ENCODE data around the gene GALNT10.
A peak's percentile ranks its signal among the peaks of the same experiment; 100 is the strongest.

GALNT10 gene

GRCh38 chr5:154342963-154343362 lies 152.4 kb downstream of the GALNT10 start:
- TF ChIP-seq GATA2 (IDR thresholded peaks at IDR 0.05; ENCODE audit: low read depth, low read length): no peak

- TF ChIP-seq GATA2 (IDR thresholded peaks at IDR 0.05; ENCODE audit: low read depth, low read length) (no peak), GATA3 (IDR thresholded peaks at IDR 0.05; ENCODE audit: low read depth, low read length) (no peak)
Observed at GRCh38 chr5:154344461-154344860, 153.9 kb downstream of the GALNT10 start.

DNA sequence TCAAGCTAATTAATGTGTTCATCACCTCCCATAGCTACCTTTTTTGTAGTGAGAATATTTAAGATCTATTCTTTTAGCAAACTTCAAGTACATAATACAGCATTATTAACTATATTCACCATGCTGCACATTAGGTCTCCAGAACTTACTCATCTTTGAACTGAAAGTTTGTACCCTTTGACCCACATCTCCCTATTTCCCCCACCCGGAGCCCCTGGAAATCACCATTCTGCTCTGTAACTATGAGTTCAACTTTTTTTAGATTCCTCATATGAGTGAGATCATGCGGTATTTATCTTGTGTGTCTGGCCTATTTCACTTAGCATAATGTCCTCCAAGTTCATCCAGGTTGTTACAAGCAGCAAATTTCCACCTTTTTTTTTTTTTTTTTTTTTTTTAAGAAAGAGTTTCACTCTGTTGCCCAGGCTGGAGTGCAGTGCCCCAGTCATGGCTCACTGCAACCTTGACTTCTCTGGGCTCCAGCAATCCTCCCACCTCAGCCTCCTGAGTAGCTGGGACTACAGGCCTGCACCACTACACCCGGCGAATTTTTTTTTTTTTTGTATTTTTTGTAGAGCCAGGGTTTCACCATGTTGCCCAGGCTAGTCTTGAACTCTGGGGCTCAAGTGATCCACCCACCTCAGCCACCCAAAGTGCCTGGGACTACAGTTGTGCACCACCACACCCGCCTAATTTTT lies 154.9 kb downstream of the GALNT10 start:
- TF ChIP-seq GATA2 (IDR thresholded peaks at IDR 0.05; ENCODE audit: low read depth, low read length) (no peak), GATA3 (IDR thresholded peaks at IDR 0.05; ENCODE audit: low read depth, low read length) (no peak)

DNA sequence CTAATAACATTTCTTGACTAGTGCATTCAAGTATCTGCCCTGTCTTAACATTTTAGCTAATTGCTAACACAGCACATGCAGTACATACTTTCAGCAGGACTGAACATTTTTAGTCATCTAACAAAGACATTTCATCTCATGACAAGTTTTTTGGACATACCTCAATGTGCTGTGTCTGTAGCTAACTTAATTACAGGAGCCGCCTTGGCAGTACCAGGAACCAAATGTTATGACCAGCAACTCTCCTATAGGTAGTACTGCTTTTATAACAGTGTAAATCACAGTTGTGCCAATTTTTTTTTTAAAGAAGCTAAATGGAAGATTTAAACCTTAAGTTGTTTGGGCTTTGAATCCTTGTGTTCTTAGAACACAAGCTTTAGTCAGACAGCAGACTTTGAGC lies 155.9 kb downstream of the GALNT10 start:
- TF ChIP-seq GATA2 (IDR thresholded peaks at IDR 0.05; ENCODE audit: low read depth, low read length) (no peak), GATA3 (IDR thresholded peaks at IDR 0.05; ENCODE audit: low read depth, low read length) (no peak)

DNA sequence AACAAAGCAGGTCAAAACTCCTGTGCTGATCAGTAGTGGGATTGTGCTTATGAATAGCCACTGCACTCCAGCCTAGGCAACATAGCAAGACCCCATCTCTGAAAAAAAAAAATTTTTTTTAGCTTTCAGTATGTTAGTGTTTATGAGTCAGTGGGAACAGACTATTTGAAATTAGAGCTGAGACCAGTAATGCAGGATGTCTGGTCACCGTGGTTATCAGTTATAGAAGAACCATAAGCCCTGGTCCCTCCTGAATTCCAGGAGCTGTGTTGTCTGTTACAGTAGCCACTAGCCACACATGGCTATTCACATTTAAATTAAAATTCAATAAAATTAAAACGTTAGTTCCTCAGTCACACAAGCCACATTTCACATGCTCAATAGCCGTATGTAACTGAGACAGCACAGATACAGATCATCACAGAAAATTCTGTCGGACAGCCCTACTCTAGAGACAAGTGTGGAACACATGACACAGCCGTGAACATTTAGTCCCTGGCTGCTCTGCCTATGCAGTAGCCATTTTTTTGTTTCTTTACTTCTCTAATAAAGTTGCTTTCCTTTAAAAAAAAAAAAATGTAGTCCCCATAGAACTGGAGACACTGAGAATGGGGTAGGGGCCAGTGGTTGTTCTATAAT lies 159.2 kb downstream of the GALNT10 start:
- TF ChIP-seq GATA2 (IDR thresholded peaks at IDR 0.05; ENCODE audit: low read depth, low read length) (0 out of 2 replicates have a peak, but pooled peaks have one; percentile 35), GATA3 (IDR thresholded peaks at IDR 0.05; ENCODE audit: low read depth, low read length) (no peak)

- TF ChIP-seq GATA3 (IDR thresholded peaks at IDR 0.05; ENCODE audit: low read depth, low read length) (no peak), GATA2 (IDR thresholded peaks at IDR 0.05; ENCODE audit: low read depth, low read length) (no peak)
Observed at GRCh38 chr5:154351141-154351540, 160.6 kb downstream of the GALNT10 start.

GRCh38 chr5:154351566-154351965 lies 161.0 kb downstream of the GALNT10 start:
- no peak for TF ChIP-seq GATA2 (IDR thresholded peaks at IDR 0.05; ENCODE audit: low read depth, low read length)
- TF ChIP-seq GATA3 (IDR thresholded peaks at IDR 0.05; ENCODE audit: low read depth, low read length): no peak

DNA sequence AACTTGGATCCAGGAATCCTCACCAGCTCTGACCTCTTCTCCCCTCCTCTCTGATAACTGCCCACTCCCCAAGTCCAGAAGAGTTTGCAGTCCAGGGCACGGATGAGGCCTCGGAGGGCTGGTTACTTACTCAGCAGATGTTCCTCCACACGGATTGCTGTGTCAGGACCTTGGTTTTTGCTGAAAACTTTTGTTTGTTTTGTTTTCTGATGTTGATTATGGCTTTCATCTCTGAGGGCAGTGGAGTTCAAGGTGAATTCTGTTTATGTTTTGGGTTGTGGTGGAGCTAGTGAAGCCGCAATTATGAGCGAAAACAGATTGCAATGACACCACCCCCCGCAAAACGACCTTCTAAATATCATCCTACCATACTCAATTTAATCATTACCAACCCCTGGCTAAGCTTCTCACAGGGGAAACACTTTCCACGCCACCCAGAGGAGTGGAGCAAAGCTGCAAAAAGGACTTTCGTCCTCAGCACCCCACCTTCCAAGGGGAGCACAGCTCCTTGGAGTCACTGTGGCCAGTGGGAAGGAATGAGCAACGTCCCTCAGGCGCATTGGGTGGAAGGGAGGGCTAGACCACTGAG lies 162.5 kb downstream of the GALNT10 start:
- TF ChIP-seq GATA3 (IDR thresholded peaks at IDR 0.05; ENCODE audit: low read depth, low read length): no peak
- no peak for TF ChIP-seq GATA2 (IDR thresholded peaks at IDR 0.05; ENCODE audit: low read depth, low read length)

DNA sequence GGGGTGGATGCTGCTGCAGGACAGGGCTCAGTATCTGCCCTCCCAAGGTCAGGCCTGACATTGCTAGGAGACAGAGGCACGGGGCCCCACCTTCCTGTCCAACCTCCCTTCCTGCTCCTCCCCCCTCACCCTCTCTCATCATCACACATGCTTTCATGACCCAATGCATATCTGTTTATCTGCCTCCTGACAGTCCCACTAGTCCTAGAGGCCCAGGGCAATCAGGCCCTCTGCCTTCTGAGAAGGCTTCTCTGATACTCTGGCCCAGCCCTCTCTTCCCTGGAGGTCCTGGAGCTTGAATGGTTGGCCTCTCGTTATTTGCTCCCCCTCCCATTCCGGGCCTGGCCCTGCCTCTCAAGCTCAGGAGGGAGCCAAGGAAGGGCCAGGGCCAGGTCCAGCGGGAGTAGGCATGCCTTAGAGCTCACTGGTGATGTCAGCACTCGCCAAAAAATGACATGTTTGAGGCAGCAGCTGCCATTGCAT lies 164.6 kb downstream of the GALNT10 start:
- TF ChIP-seq GATA3 (IDR thresholded peaks at IDR 0.05; ENCODE audit: low read depth, low read length) (no peak), GATA2 (IDR thresholded peaks at IDR 0.05; ENCODE audit: low read depth, low read length) (no peak; the same call in 1 of the 2 replicates)

DNA sequence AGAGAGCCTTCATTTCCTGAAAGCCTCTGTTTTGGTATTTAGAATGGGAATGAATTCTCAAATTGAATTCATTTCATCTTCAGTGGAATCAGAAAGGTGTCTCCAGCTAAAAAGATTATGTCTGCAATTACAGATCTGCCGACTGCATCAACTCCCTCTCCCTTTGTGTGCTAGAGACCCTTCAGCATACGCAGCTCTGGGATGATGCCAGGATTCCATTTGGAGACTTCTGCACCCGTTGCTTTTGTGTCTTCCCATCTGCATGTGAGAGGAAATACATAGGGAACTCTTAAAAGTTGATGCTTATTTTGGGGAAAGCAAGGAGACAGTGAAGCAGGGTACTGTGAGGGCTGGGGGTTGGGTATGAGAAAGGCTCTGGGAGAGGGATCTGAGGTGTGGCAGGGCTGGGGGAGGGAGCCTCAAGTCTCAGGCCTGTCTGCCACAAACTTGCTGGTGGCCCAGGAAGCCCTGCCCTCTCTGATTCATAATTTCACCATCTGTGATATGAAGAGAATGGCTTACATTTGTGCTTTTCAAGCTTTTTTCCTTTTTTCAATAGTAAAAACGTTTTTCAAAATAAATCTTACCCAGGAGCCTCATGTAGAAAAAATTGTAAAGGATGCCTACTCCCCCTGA lies 165.6 kb downstream of the GALNT10 start:
- TF ChIP-seq GATA2 (IDR thresholded peaks at IDR 0.05; ENCODE audit: low read depth, low read length) (no peak), GATA3 (IDR thresholded peaks at IDR 0.05; ENCODE audit: low read depth, low read length) (no peak)

GRCh38 chr5:154356958-154357357 lies 166.4 kb downstream of the GALNT10 start:
- no peak for TF ChIP-seq GATA3 (IDR thresholded peaks at IDR 0.05; ENCODE audit: low read depth, low read length)
- no peak for TF ChIP-seq GATA2 (IDR thresholded peaks at IDR 0.05; ENCODE audit: low read depth, low read length)

- no peak for TF ChIP-seq GATA3 (IDR thresholded peaks at IDR 0.05; ENCODE audit: low read depth, low read length)
- no peak for TF ChIP-seq GATA2 (IDR thresholded peaks at IDR 0.05; ENCODE audit: low read depth, low read length)
Observed at GRCh38 chr5:154358516-154359220, 168.1 kb downstream of the GALNT10 start.

DNA sequence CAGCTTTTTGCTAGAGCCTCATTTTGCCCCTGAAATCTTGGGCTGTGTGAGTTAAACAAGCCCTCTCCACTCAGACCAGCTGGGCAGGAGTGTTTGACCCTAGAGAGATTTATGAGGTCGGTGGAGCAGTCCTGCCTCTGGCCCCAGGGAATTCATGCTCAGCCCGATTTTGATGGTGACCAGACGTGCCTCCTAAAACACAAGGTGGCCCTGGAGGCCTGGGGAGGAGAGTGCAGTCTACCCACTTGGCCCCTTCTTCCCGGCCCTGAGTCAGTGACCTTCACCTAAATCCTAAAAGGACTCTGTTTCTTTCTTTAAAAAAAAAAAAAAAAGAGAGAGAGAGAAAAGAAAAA lies 168.7 kb downstream of the GALNT10 start:
- TF ChIP-seq GATA3 (IDR thresholded peaks at IDR 0.05; ENCODE audit: low read depth, low read length): no peak
- TF ChIP-seq GATA2 (IDR thresholded peaks at IDR 0.05; ENCODE audit: low read depth, low read length): no peak

DNA sequence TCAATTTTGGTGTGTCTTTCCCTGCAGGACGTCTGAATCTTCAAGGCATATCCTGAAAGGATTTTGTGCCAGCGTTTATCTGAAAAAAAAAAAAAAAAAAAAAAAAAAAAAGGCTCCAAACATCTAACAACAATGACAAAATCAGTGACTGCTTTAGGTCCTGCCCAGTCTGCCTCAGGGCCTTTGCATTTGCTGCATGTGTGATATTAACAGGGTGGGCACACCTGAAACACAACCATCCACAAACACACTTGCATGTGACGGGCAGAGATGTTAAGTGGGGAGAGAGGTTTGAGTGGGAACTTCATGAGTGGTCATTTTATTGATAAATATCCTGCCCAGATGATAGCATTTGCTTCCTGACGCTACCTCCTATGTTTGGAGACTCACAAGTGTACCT lies 172.9 kb downstream of the GALNT10 start:
- no peak for TF ChIP-seq GATA2 (IDR thresholded peaks at IDR 0.05; ENCODE audit: low read depth, low read length)
- TF ChIP-seq GATA3 (IDR thresholded peaks at IDR 0.05; ENCODE audit: low read depth, low read length): no peak
